ENCODE measurements around the gene CRACDL.

DNA sequence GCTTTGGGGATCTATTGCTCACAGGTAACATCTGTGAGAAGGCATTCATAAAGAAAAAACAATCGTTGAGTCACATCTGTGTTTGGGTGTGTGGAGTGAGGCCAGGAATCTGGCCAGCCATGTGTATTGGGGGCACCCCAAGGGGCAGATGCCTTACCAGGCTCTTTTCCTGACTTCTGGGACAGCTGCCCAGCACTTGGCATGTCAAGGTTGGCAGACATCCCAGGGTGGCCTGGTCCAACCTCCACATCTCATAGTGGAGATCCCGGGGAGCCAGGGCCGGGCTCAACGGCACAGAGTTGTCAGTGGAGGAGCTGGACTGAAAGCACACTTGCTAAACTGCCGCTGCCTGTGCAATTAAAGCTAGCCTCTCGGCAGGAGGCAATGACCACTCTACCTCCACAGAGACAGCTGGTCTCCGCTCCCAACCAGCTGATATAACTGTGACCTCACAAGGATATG is 129.8 kb downstream of the CRACDL start:
- TF ChIP-seq, protein P1, sequence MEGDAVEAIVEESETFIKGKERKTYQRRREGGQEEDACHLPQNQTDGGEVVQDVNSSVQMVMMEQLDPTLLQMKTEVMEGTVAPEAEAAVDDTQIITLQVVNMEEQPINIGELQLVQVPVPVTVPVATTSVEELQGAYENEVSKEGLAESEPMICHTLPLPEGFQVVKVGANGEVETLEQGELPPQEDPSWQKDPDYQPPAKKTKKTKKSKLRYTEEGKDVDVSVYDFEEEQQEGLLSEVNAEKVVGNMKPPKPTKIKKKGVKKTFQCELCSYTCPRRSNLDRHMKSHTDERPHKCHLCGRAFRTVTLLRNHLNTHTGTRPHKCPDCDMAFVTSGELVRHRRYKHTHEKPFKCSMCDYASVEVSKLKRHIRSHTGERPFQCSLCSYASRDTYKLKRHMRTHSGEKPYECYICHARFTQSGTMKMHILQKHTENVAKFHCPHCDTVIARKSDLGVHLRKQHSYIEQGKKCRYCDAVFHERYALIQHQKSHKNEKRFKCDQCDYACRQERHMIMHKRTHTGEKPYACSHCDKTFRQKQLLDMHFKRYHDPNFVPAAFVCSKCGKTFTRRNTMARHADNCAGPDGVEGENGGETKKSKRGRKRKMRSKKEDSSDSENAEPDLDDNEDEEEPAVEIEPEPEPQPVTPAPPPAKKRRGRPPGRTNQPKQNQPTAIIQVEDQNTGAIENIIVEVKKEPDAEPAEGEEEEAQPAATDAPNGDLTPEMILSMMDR (IDR thresholded peaks at IDR 0.05; ENCODE audit: insufficient read depth, low read length, poor library complexity, severe bottlenecking), result no peak
- TF ChIP-seq EZH2phosphoT487 (conservative IDR thresholded peaks at IDR 0.05; ENCODE audit: low read length), result no peak
